Stimulated activated CD8-positive, alpha-beta memory T cell treated with anti-CD3 and anti-CD28 coated beads, Interleukin-15, amount 100 ng/mL, for 48 hours (primary cell): ENCODE results near the gene TTC28.

Experiments used
- DNase-seq, 2 donors: peaks; one replicate each; pipeline ENCODE4 v3.0.0-alpha.2; 2020; ENCODE audit warnings: low read depth in 2 of 2

The TTC28 gene

GRCh38 chr22:28052825-28053269, 626.8 kb downstream of the TTC28 start:
- DNase-seq, result no peak

GRCh38 chr22:28051787-28052356, 627.8 kb downstream of the TTC28 start:
- DNase-seq, result peak; percentile 6 to 10

- no peak for DNase-seq
These were observed 628.4 kb downstream of the TTC28 start for GRCh38 chr22:28051091-28051786.

GRCh38 chr22:28048529-28048928, 631.1 kb downstream of the TTC28 start:
- no peak for DNase-seq

- no peak for DNase-seq
These were observed 631.9 kb downstream of the TTC28 start for GRCh38 chr22:28047740-28048139.

- no peak for DNase-seq
These were observed 633.5 kb downstream of the TTC28 start for GRCh38 chr22:28046100-28046499.

GRCh38 chr22:28044546-28045173, 635.0 kb downstream of the TTC28 start:
- no peak for DNase-seq

- DNase-seq, result no peak
These were observed 636.4 kb downstream of the TTC28 start for GRCh38 chr22:28043266-28043665.

- DNase-seq, result no peak
These were observed 644.8 kb downstream of the TTC28 start for GRCh38 chr22:28034760-28035401.

GRCh38 chr22:28034145-28034759, 645.4 kb downstream of the TTC28 start:
- DNase-seq, result no peak

- DNase-seq, result no peak
These were observed 646.8 kb downstream of the TTC28 start for GRCh38 chr22:28032861-28033260.

- DNase-seq, result no peak
These were observed 648.2 kb downstream of the TTC28 start for GRCh38 chr22:28031383-28031922.

- no peak for DNase-seq
These were observed 649.2 kb downstream of the TTC28 start for GRCh38 chr22:28030473-28030872.

- DNase-seq, result no peak
These were observed 649.7 kb downstream of the TTC28 start for GRCh38 chr22:28029956-28030355.

GRCh38 chr22:28029201-28029948, 650.3 kb downstream of the TTC28 start:
- DNase-seq, result no peak

- no peak for DNase-seq
These were observed 651.9 kb downstream of the TTC28 start for GRCh38 chr22:28027453-28028448.

- DNase-seq, result no peak
These were observed 653.6 kb downstream of the TTC28 start for GRCh38 chr22:28025866-28026575.

GRCh38 chr22:28025333-28025732, 654.3 kb downstream of the TTC28 start:
- DNase-seq, result no peak

- no peak for DNase-seq
These were observed 655.2 kb downstream of the TTC28 start for GRCh38 chr22:28024422-28024888.
